Melanocyte of skin (primary cell): Measurements from ENCODE around the gene GEMIN5. TPM values are rescaled to one million over a fixed set of nuclear protein-coding genes. Genes with fewer than 3 reads are reported as not detected.

ENCODE experiments used
- total RNA-seq, 2 donors: library from RNA; depleted of rRNA; stranded (reverse); fragments of >200 nt; gene quantifications; 2 replicates each; pipeline ENCODE4 v1.2.3, GENCODE V29; 2012

The GEMIN5 gene
- 10 to 100 TPM in 1 of 2 donors, 1 to 10 TPM in 1; 10.0 to 25.6 TPM for total RNA-seq

DNA sequence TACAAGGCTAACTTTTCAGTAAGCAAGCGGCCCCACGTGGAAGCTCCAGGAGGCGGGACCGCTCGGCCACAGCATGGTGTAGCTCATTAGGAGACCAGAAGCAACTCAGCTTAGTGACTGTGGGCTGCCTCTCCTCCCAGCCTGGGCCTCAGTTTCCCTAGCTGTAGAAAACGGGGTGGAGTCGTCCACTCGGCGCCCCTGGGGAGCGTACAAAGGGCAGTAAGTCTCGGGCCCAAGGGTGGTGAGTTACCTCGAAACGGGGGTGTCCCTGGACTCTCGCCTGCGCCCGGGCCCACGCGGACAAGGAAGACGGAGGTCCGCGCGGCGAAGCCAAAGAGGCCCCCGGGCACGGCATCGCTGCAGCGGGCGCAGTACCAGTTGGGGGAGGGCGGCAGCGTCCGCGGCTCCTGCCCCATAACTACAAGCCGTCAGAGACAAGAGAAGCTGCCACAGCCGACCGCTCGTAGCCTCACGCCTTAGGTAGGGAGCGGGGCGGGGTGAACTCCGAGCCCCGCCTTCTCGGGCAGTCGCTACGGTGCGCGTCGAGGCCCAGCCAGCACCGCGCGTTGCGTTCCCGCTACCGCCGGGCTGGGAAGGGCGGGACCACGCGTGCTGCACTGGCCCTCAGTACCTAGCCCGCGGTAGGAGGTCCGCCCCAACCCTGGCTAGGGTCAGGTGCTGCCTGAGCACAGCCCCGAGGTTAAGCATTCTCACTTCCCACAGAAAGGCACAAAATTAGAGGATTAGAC lies at the start of gene GEMIN5:
TSS of gene GEMIN5 (minus strand) at position 494 of the 749 bp plus-strand sequence. CDS start at position 416, 78 bp downstream.

DNA sequence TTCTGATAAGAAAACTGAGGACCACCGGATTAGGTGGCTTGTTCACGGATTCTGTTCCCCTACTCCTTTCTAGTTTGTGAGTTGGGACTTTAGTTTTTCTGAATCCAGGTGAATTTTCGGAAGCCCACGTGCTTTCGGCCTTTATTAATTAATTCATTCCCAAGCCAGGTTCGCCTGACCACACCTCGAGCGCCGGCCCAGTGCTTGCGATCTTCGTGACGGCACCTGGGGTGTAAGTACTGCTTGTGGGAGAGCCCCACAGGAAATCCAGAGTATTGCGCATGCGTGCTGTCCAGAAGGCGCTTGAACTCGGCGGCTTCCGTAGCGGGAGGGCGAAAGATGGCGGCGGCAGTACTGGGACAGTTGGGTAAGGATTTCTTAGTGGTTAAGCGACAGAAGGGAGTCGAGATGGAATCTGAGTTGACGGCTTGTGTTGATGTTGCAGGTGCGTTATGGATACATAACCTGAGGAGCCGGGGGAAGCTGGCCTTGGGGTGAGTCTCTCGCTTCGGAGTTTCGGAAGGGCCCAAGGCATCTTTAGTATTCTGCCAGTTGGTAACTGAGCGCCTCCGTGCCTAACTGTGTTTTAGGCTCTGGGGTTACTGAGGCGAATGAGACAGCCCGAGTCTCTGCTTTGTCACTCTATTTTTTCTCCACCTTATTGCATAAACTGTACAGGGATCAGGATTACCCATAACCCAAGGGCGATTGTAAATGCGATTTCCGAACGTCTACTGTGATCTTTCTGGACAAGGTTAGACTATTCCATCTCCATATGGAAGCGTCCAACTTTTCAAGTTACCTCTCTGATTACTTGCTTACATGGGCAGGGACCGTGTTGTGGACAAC lies 3.0 kb upstream of the GEMIN5 start, which contains the start of gene MRPL22:
TSS of gene MRPL22 (plus strand) at position 302 of the 849 bp plus-strand sequence. CDS start at position 340, 38 bp downstream.

GRCh38 chr5:154858297-154858971 lies 79.6 kb downstream of the GEMIN5 start, which contains the start of gene CNOT8:
Gene CNOT8 (plus strand): TSS chr5:154858627. CDS start chr5:154863279, 4,652 bp downstream.

DNA sequence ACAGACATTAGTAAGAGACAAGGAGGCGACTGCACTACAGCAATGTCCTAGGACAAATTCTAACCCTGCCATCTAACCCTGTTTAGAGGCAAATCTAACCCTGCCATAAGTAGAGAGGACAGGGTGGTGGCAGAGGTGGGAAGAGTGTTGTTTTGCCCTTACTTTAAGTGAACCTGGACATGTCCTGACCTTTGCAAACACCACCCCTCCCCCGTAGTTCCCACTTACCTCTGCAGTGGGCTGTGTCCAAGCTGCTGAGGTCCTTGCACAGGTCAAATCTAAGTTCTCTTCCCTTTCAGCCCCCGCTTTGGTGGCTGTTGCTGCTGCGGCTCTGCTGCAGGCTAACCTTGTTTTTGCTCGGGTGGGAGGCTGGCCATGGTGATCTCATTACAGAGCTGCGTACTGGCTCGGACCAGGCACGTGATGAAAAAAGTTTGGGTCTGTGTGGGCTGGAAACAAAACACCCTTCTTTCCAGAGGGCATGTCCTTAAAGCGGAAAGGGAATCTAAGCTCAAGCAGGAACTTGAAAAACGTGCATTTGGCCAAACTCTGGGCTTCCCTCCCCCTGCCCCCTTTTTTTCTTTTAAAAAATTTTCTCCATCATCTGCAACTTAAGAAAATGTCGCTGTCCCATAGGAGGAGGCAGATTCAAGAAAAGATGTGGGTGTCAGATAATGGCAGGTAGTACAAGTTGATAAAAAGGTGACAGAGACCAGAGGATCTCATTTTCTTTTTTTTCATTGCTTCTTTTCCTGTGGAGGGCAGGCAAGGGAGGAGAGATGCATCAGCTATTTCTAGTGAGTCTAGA lies 87.6 kb downstream of the GEMIN5 start, which contains the start of gene FAXDC2:
TSS of gene FAXDC2 (minus strand) at position 349 of the 808 bp plus-strand sequence. CDS start 12,425 bp downstream, outside the sequence.

Other genes with a start within 250 kb of the GEMIN5 start
- 100 to 1,000 TPM; 119 to 141 TPM for gene LARP1, start 182.8 kb downstream of the GEMIN5 start, total RNA-seq
- gene FAXDC2, start 87.6 kb downstream of the GEMIN5 start, total RNA-seq: 10 to 100 TPM in 1 of 2 donors, 1 to 10 TPM in 1; 3.0 to 18.2 TPM
- 10 to 100 TPM; 31.3 to 38.6 TPM for gene CNOT8, start 79.6 kb downstream of the GEMIN5 start, total RNA-seq
- gene MRPL22, start 2.9 kb upstream of the GEMIN5 start, total RNA-seq: 10 to 100 TPM; 22.7 to 34.6 TPM
- gene KIF4B, start 75.5 kb upstream of the GEMIN5 start, total RNA-seq: not detected